AG04449 (cell line): Measurements from ENCODE around the gene E2F6.

ENCODE experiments used
- CTCF ChIA-PET: fragments of 350-600 bp; formaldehyde crosslinking; extraction: SDS; loops from one replicate; lab custom pipeline; 2021; ENCODE audit warnings: antibody characterized with exemption; lab: Yijun Ruan, JAX
- POLR2A ChIA-PET: fragments of 400-600, 350-600 bp; formaldehyde crosslinking; extraction: SDS; loops from one replicate; lab custom pipeline; 2020; ENCODE audit warnings: antibody characterized with exemption, inconsistent platforms; lab: Yijun Ruan, JAX
- DNase-seq: peaks from one replicate; pipeline ENCODE4 v3.0.0-alpha.2; 2010; ENCODE audit warnings: low read depth, low spot score
- H3K4me3 ChIP-seq: 2 replicates; pipeline ENCODE4 v1.5.1; 2011; ENCODE audit warnings: low read depth, mild to moderate bottlenecking, control low read depth, low read length
- TF ChIP-seq, protein P1 (sequence below): IDR thresholded peaks from one replicate; pipeline ENCODE4 v1.5.1; 2011; ENCODE audit warnings: mild to moderate bottlenecking, moderate library complexity, low read length, control low read depth, inconsistent platforms; ENCODE audit not compliant: insufficient read depth; ENCODE audit errors: missing control alignments

Gene E2F6

DNA sequence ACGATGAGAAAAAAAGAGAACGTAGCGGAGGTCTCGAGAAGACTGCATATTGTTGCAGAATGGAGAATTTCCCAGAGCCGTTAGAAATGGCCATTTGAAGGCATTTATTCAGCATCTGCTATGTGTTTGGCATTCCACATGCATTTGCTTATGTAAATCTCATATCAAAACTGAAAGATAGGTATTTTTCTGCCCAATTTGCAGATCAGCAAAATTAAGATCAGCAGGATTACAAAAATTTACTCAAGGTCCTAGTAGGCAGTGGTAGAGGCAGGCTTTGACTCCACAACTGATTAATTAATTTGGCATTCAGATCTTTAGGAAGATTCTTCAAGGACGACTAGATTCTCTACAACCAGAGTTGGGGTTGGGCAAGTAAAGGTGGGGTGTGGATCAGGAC lies 1.8 kb upstream of the E2F6 start:
- POLR2A ChIA-PET, result no interaction called here
- no peak overlapping the region for H3K4me3 ChIP-seq
- no peak for DNase-seq
- CTCF ChIA-PET, result interaction anchor here (1.2 to 3.9 kb wide), 4 partner anchors 9 to 115 kb away, joined by 6 to 17 read pairs (median 10); no protein-coding TSS in a partner anchor
- TF ChIP-seq, protein P1, sequence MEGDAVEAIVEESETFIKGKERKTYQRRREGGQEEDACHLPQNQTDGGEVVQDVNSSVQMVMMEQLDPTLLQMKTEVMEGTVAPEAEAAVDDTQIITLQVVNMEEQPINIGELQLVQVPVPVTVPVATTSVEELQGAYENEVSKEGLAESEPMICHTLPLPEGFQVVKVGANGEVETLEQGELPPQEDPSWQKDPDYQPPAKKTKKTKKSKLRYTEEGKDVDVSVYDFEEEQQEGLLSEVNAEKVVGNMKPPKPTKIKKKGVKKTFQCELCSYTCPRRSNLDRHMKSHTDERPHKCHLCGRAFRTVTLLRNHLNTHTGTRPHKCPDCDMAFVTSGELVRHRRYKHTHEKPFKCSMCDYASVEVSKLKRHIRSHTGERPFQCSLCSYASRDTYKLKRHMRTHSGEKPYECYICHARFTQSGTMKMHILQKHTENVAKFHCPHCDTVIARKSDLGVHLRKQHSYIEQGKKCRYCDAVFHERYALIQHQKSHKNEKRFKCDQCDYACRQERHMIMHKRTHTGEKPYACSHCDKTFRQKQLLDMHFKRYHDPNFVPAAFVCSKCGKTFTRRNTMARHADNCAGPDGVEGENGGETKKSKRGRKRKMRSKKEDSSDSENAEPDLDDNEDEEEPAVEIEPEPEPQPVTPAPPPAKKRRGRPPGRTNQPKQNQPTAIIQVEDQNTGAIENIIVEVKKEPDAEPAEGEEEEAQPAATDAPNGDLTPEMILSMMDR, result no peak

DNA sequence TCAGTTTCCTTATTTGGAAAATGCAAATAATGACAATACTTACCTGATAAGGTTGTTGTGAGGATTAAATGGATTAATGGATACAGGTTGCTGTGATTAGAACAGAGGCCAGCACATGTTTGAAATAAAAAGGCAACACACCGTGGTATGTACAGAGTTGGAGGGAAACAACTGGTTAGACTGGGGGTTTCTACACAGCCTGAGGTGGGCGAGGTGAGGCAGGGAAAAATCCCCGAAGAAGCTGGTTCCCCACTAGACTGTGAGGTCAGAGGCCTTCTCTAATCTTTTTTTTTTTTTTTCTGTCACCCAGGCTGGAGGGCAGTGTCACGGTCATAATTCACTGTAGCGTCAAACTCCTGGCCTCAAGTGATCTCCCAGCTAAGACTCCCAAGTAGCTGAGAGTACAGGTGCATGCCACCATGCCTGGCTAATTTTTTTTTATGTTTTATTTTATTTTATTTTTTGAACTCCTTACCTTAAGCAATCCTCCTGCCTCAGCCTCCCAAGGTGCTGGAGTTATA lies 1.2 kb upstream of the E2F6 start:
- ChIA-PET CTCF (interaction anchor here (0.9 to 3.9 kb wide), 7 partner anchors 10 to 213 kb away, joined by 3 to 17 read pairs (median 6); no protein-coding TSS in a partner anchor), POLR2A (no interaction called here)
- H3K4me3 ChIP-seq, result no peak overlapping the region
- TF ChIP-seq, protein P1, result no peak
- no peak for DNase-seq

DNA sequence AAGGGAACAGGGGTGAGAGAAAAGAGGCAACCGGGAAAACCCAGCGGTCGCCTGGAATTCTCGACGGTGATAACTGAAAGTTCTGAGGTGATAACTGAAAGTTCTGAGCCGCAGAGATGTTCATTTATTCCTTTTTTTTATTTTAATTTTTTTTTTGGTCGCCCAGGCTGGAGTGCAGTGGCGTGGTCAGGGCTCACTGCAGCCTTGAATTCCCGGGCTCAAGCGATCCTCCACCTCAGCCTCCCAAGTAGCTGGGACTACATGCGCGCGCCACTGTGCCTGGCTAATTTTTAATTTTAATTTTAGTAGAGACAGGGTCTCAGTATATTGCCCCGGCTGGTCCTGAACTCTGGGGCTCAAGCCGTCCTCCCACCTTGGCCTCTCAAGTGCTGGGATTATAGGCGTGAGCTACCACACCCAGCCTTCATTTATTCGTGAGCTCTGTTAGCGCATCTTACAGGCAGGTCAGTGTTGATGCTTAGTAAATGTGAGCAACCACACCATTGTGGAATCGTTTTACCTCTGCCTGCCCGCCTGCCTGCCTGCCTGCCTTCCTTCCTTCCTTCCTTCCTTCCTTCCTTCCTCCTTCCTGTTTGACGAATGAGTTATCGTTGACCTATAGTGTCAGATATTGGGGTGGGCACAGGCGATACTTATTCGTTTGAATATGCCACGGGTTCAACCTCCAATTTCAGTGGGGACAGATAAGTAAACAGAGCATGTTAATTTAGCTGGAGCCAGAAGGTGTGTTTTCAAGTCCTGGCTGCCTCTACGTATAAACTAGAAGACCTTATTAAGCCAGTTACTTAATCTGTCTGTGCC lies 557 bp upstream of the E2F6 start:
- ChIA-PET POLR2A (no interaction called here), CTCF (interaction anchor here (0.9 to 3.9 kb wide), 9 partner anchors 10 to 335 kb away, joined by 3 to 17 read pairs (median 6); no protein-coding TSS in a partner anchor)
- peak overlapping the region; percentile 74 for H3K4me3 ChIP-seq
- DNase-seq, result no peak
- TF ChIP-seq, protein P1, result no peak

DNA sequence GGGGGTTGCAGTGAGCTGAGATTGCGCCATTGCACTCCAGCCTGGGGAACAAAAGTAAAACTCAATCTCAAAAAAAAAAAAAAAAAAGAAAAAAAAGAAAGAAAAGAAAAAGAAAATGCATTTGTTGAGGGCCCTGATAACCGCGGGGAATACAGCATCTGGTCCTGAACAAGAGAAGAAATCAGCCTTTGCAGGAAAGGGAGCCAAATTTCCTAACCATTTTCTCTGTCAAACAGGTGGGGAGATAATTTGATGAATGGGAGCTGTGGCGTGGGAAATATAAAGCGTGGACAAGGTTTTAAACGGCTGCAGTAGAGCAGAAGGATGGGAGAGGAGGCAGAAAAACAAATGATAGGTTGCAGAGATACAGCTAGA lies 864 bp downstream of the E2F6 start:
- POLR2A ChIA-PET, result interaction anchor here (0.5 kb wide), 1 partner anchor 10 kb away, joined by 4 read pairs; no protein-coding TSS in a partner anchor
- CTCF ChIA-PET, result interaction anchor here (0.7 to 3.9 kb wide), 6 partner anchors 13 to 341 kb away, joined by 3 to 17 read pairs (median 7); no protein-coding TSS in a partner anchor
- TF ChIP-seq, protein P1, result no peak
- H3K4me3 ChIP-seq, result peak overlapping the region; percentile 74
- no peak for DNase-seq

DNA sequence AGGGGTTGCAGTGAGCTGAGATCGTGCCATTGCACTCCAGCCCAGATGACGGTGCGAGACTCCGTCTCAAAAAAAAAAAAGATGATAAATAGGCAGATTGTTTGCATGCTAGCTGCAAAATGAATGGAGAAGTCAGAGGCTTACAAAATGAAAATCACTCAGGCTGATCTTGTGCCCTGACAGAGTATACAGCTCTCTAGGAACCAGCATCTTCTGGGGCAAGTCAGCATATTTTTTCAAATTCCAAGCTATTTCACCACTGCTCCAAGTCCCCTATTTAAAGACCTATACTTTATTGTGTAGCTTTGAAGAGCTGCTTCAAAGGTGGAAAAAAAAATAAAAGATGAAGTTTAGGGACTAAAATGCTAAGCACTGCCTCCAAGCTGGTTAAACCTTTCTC lies 6.1 kb downstream of the E2F6 start:
- no peak for DNase-seq
- POLR2A ChIA-PET, result no interaction called here
- H3K4me3 ChIP-seq, result no peak overlapping the region
- CTCF ChIA-PET, result interaction anchor here (0.9 to 3.1 kb wide), 5 partner anchors 10 to 627 kb away, joined by 4 to 19 read pairs (median 5); no protein-coding TSS in a partner anchor
- TF ChIP-seq, protein P1, result no peak

DNA sequence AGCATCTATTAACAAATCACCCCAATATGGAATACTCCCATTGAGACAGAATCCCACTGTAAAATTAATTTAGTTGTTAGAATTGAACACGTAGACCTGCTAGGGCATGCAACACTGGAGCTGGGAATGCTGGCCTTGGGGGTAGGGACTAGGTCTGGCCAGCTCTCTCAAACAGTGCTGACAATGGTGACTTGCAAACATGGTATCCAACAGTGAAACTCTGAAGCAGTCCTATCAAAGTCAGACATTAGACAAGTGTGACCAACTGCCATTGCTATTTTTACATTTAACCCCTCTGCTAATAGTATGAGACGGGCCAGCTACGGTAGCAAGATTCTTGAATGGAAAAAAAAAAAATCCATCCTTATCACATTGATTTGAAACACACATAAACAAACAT lies 7.2 kb downstream of the E2F6 start:
- POLR2A ChIA-PET, result no interaction called here
- no peak overlapping the region for H3K4me3 ChIP-seq
- CTCF ChIA-PET, result interaction anchor here (0.6 to 3.1 kb wide), 7 partner anchors 9 to 334 kb away, joined by 4 to 19 read pairs (median 4); a partner anchor contains a TSS
- DNase-seq, result no peak
- TF ChIP-seq, protein P1, result no peak
